ACC112 (cell line): ENCODE data around the gene CLPTM1L.
"Not testable (repeated sequence)": the region's sequence is repeated elsewhere in the genome, so short reads cannot be mapped to it uniquely, and the experiment has no call there.

Source experiments
- H2AFZ ChIP-seq: fragments of 200-600 bp; sonication (generic); one replicate; pipeline ENCODE4 v1.6.0; 2017; ENCODE audit warnings: antibody characterized with exemption, low read length; ENCODE audit not compliant: unreplicated experiment
- H3K27ac ChIP-seq: fragments of 200-600 bp; sonication (generic); 2 replicates; pipeline ENCODE4 v1.5.1; 2014; ENCODE audit warnings: low read depth, mild to moderate bottlenecking, antibody characterized with exemption, low read length, moderate library complexity
- H3K27me3 ChIP-seq: fragments of 200-600 bp; sonication (generic); 2 replicates; pipeline ENCODE4 v1.6.1; 2014; ENCODE audit warnings: mild to moderate bottlenecking, antibody characterized with exemption, low read length, moderate library complexity, mixed read lengths; ENCODE audit not compliant: insufficient read depth
- H3K36me3 ChIP-seq: fragments of 200-600 bp; sonication (generic); 2 replicates; pipeline ENCODE4 v1.6.1; 2016; ENCODE audit warnings: mild to moderate bottlenecking, antibody characterized with exemption, low read length, moderate library complexity, mixed read lengths; ENCODE audit not compliant: insufficient read depth
- H3K4me1 ChIP-seq: fragments of 200-600 bp; sonication (generic); one replicate; pipeline ENCODE4 v1.6.1; 2016; ENCODE audit warnings: low read length, mixed read lengths; ENCODE audit not compliant: insufficient read depth, unreplicated experiment, control insufficient read depth
- H3K4me3 ChIP-seq: fragments of 200-600 bp; sonication (generic); 2 replicates; pipeline ENCODE4 v1.5.1; 2014; ENCODE audit warnings: mild to moderate bottlenecking, low read depth, low read length
- H3K79me2 ChIP-seq: fragments of 200-600 bp; sonication (generic); one replicate; pipeline ENCODE4 v1.6.0; 2016; ENCODE audit warnings: low read length; ENCODE audit not compliant: control insufficient read depth, unreplicated experiment, insufficient read depth

Gene CLPTM1L

GRCh38 chr5:1370006-1370405, 25.1 kb upstream of the CLPTM1L start:
- Histone ChIP-seq H3K79me2 (no peaks in the 10 kb centered on the region), H2AFZ (no peak overlapping the region), H3K4me3 (no peak overlapping the region), H3K27ac (no peak overlapping the region), H3K4me1 (peaks cover 3% of the 10 kb centered on the region), H3K27me3 (peaks cover 85% of the 10 kb centered on the region), H3K36me3 (no peaks in the 10 kb centered on the region)

DNA sequence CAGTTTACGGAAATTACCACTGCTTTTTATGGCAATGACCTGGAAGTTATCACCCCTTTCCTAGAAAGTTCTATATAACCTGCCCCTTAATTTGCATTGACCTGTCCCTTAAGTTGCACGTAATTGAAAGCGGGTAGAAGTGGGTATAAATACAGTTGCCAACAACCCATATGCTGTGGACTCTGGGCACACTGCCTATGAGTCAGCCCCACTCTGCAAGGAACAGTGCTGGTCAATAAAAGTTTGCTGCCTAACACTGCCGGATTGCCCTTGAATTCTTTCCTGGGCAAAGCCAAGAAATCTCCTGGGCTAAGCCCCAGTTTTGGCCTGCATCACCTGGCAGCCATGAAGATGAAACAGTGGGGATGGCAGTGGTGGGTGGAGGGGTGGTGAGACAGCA, 23.9 kb upstream of the CLPTM1L start:
- Histone ChIP-seq H3K27me3 (peaks cover 88% of the 10 kb centered on the region), H3K4me1 (no peaks in the 10 kb centered on the region), H3K27ac (no peak overlapping the region), H3K4me3 (no peak overlapping the region), H2AFZ (no peak overlapping the region), H3K36me3 (no peaks in the 10 kb centered on the region), H3K79me2 (no peaks in the 10 kb centered on the region)

GRCh38 chr5:1368236-1368635, 23.3 kb upstream of the CLPTM1L start:
- H3K27ac ChIP-seq = no peak overlapping the region
- peaks cover 94% of the 10 kb centered on the region for H3K27me3 ChIP-seq

GRCh38 chr5:1367149-1367548, 22.2 kb upstream of the CLPTM1L start:
- no peak overlapping the region for H3K27ac ChIP-seq
- no peaks in the 10 kb centered on the region for H3K36me3 ChIP-seq
- no peaks in the 10 kb centered on the region for H3K79me2 ChIP-seq
- H2AFZ ChIP-seq = no peak overlapping the region
- no peaks in the 10 kb centered on the region for H3K4me1 ChIP-seq
- no peak overlapping the region for H3K4me3 ChIP-seq
- peaks cover 92% of the 10 kb centered on the region for H3K27me3 ChIP-seq

More at GRCh38 chr5:1368236-1368635, 23.3 kb upstream of the CLPTM1L start:
- no peaks in the 10 kb centered on the region for H3K79me2 ChIP-seq
- H3K4me3 ChIP-seq = no peak overlapping the region
- no peaks in the 10 kb centered on the region for H3K4me1 ChIP-seq
- no peak overlapping the region for H2AFZ ChIP-seq
- H3K36me3 ChIP-seq = no peaks in the 10 kb centered on the region

DNA sequence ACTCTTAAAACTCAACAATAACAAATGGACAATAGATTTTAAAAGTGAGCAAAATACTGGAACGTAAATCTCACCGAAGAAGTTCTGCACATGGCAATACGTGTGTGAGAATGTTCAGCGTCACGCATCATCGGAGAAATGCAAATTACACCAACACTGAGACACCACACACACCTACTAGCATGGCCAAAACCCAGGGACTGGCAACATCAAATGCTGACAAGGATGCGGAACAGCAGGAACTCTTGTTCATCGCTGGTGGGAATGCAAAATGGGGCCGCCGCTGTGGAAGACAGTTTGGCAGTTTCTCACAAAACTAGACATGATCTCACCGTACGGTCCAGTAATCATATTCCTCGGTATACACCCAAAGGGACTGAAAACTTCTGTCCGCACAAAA, 21.6 kb upstream of the CLPTM1L start:
- Histone ChIP-seq H3K79me2 (no peaks in the 10 kb centered on the region), H3K27ac (no peak overlapping the region), H3K4me1 (no peaks in the 10 kb centered on the region), H2AFZ (no peak overlapping the region), H3K36me3 (no peaks in the 10 kb centered on the region), H3K27me3 (peaks cover 91% of the 10 kb centered on the region), H3K4me3 (no peak overlapping the region)

DNA sequence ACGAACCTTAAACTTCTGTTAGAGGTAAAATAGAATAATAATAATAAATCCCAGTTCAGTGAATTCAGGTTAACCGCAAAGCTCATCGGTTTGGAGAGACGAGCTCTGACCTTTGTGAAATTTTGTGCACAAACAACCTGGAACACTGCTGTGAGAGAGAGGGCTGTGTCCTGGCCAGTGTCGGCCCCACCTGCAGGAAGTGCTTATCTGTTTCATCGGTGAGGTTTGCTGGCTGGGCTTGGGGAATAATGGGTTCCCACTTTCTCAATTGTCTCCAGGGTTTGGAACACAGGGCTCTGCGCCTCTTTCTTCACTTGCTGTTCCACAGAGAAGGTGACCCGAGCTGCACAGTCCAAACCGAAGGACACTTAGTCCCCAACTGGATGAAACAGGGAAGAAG, 19.3 kb upstream of the CLPTM1L start:
- peaks cover 85% of the 10 kb centered on the region for H3K27me3 ChIP-seq
- H3K27ac ChIP-seq = no peak overlapping the region
- no peak overlapping the region for H3K4me3 ChIP-seq

GRCh38 chr5:1363581-1363980, 18.7 kb upstream of the CLPTM1L start:
- H3K36me3 ChIP-seq = no peaks in the 10 kb centered on the region
- H3K27me3 ChIP-seq = peaks cover 86% of the 10 kb centered on the region
- no peak overlapping the region for H2AFZ ChIP-seq
- no peak overlapping the region for H3K4me3 ChIP-seq
- H3K4me1 ChIP-seq = no peaks in the 10 kb centered on the region
- no peak overlapping the region for H3K27ac ChIP-seq
- H3K79me2 ChIP-seq = no peaks in the 10 kb centered on the region

More for the DNA sequence above, 19.3 kb upstream of the CLPTM1L start:
- H2AFZ ChIP-seq = no peak overlapping the region
- H3K36me3 ChIP-seq = no peaks in the 10 kb centered on the region
- no peaks in the 10 kb centered on the region for H3K79me2 ChIP-seq
- no peaks in the 10 kb centered on the region for H3K4me1 ChIP-seq

DNA sequence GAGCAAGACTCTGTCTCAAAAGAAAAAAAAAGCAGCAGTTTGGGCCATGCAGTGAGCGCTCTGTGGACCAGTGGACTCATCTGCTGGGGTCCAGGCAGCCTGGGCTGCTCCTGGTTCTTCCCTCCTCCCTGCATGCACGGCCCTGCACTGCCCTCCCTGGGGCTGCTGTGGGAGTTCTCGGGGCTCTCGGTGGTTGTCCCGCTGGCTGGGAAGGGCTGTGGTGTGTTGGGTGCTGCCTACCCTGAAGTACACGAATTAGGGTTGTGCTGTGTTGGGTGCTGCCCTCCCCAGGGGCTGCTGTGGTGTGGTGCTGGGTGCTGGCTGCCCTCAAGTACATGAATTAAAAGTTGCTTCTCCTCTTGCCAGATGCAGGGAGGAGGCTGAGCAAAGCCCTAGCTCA, 18.3 kb upstream of the CLPTM1L start:
- H3K79me2 ChIP-seq = no peaks in the 10 kb centered on the region
- H3K4me3 ChIP-seq = no peak overlapping the region
- H3K27ac ChIP-seq = no peak overlapping the region
- H3K27me3 ChIP-seq = peaks cover 86% of the 10 kb centered on the region
- H3K36me3 ChIP-seq = no peaks in the 10 kb centered on the region
- H2AFZ ChIP-seq = no peak overlapping the region
- no peaks in the 10 kb centered on the region for H3K4me1 ChIP-seq

DNA sequence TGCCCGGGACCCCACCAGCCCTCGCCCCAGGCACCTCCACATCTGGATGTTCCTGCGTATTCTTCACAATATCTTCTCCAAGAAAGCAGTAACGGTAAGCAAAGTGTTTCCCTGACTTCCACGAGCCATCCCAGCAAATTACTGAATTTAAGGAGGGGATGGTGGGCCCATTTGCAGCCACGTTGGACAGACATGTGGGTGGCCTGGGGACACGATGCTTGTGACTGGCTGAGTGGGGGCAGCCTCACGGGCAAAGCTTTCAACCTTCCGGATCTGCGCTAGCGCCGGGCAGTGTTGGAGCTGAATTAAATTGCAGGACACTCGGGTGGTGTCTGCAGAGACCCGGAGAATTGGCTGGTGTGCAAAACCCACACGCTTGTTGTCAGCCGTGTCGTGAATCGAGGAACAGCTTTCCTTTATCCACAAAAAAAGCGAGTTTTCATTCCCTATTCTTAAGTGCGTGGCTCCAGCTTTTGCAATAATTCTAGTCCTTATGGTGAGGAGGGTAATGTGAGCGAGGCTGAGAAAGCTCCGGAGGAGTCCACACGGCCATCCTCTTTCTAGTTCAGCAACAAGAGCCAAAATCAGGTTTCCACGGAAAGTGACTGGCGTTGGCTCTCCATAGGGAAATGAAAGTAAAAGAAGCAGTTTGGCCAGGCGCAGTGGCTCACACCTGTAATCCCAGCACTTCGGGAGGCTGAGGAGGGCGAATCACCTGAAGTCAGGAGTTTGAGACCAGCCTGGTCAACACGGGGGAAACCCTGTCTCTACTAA, 17.5 kb upstream of the CLPTM1L start:
- Histone ChIP-seq H3K27ac (no peak overlapping the region), H3K36me3 (no peaks in the 10 kb centered on the region), H2AFZ (no peak overlapping the region), H3K79me2 (no peaks in the 10 kb centered on the region), H3K4me3 (no peak overlapping the region), H3K27me3 (peaks cover 88% of the 10 kb centered on the region), H3K4me1 (no peaks in the 10 kb centered on the region)

DNA sequence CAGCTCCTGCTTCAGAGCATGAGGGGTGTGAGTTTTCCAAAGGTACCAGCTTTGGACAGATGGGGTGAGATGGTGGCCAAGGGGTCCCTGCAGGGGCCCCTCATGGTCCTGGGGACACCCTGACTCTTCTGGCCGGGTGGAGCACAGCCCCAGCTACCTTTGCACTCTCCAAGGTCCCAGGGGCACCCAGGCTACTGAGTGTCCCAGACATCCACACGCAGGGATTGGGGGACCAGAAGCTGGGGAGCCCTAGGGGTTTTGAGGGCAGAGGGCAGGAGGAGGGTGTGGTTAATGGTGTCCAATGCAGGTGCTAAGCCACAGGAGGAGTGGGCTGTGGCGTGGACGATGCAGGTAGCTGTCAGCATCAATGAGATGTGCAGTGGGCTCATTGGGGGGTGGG, 16.0 kb upstream of the CLPTM1L start:
- H3K27me3 ChIP-seq = peaks cover 89% of the 10 kb centered on the region
- no peaks in the 10 kb centered on the region for H3K79me2 ChIP-seq
- no peaks in the 10 kb centered on the region for H3K36me3 ChIP-seq
- no peaks in the 10 kb centered on the region for H3K4me1 ChIP-seq
- no peak overlapping the region for H3K27ac ChIP-seq
- H2AFZ ChIP-seq = no peak overlapping the region
- no peak overlapping the region for H3K4me3 ChIP-seq

GRCh38 chr5:1360367-1360766, 15.5 kb upstream of the CLPTM1L start:
- H3K27me3 ChIP-seq = peaks cover 89% of the 10 kb centered on the region
- not testable (repeated sequence) for H3K4me1 ChIP-seq, H2AFZ ChIP-seq, H3K27ac ChIP-seq, H3K4me3 ChIP-seq, H3K36me3 ChIP-seq, H3K79me2 ChIP-seq
